Sciatic nerve (tissue), 2 donors: Measurements from ENCODE around the gene CUL1. TPM values are rescaled to one million over a fixed set of nuclear protein-coding genes. Genes with fewer than 3 reads are reported as not detected.

Experiments used
- ATAC-seq: fragments of 200-7000 bp; cut with Tn5 transposase; one replicate; pipeline ENCODE4 v1.9.1; 2020; ENCODE audit warnings: mild to moderate bottlenecking, moderate library complexity
- DNase-seq: peaks from one replicate; pipeline ENCODE4 v3.0.0-alpha.2; 2020; ENCODE audit warnings: low spot score
- intact Hi-C: fragments of 100-400 bp; cut with DNase I; formaldehyde crosslinking; loops from one replicate; pipeline ENCODE4 v1.14.2; 2022
- total RNA-seq: library from RNA; stranded (reverse); fragmentation: NEBNext Ultra II Directional; extraction: Animal tissue kit (Norgen Biotek cat#: 25700); gene quantifications from one replicate; pipeline ENCODE4 v1.2.1, GENCODE V29; 2021
- donor health status: DM: no; HTN: no; CAD: no.
- donor health status: DM: no; HTN: no; CAD: no.

Gene CUL1
- total RNA-seq, 1 donor from 2014 or later: 40.4 TPM

- no peak for DNase-seq
- ATAC-seq: no peak
- intact Hi-C loops: no loop called here
These were observed 91.5 kb downstream of the CUL1 start for GRCh38 chr7:148790131-148790726.

DNA sequence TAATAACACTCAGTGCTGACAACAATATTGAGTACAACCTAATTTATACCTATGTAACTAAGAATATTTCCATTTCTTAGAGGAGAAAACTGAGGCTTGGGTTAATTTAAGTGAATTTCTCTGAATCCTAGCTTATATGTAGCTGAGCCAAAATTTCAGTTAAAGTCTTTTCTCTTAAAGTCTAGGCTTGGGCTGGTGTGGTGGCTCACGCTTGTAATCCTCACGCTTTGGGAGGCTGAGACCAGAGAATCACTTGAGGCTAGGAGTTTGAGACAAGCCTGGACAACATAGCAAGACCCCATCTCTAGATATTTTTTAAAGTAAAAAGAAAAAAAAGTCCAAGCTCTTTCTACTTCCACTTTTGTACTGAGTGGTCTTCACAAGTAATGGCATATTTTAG, 92.1 kb downstream of the CUL1 start:
- no peak for DNase-seq
- intact Hi-C loops: no loop called here
- ATAC-seq: no peak

DNA sequence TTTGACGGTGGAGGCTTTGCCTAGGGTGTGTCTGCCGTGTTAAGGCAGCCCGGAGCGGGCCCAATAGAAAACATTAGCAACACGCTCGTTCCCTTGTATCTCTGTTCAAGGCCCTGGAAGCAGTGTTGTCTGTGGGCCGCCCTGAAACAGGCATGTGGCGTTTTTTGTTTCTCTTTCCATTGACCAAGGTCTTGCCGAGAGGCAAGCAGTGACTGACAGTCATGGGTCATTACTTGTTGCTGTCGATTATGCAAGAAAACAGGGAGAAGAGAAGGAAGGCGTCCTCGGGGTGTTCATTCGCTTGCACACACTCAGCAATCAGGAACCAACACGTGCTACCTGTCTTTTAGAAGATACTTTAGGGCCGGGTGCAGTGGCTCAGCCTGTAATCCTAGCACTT, 92.8 kb downstream of the CUL1 start:
- DNase-seq (no peak), ATAC-seq (no peak)
- intact Hi-C loops: no loop called here

GRCh38 chr7:148793590-148793989, 94.9 kb downstream of the CUL1 start:
- DNase-seq: no peak
- intact Hi-C loops: no loop called here
- no peak for ATAC-seq

- DNase-seq (no peak), ATAC-seq (no peak)
- intact Hi-C loops: no loop called here
These were observed 95.8 kb downstream of the CUL1 start for GRCh38 chr7:148794476-148794875.

DNA sequence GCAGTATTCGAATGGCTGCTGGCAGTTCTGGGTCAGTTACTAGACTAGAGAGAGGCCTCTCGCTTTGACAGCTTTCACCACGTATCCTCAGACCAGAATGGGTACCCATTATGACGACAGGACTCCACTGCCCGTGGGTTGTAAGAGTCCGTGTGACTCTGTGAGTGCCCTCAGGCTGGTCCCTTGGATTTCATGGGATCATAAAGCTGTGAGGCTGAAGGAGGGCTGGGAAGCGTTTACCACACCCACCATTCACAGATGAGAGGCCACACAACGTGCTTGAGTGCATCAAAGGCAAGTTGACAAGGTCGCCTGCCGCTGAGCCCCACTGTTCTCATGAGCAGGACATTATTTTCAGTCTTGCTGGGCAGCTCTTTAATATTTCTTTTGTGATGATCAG, 98.1 kb downstream of the CUL1 start:
- DNase-seq (no peak), ATAC-seq (no peak)
- intact Hi-C loops: no loop called here

GRCh38 chr7:148799893-148800555, 101.3 kb downstream of the CUL1 start:
- no peak for DNase-seq
- no peak for ATAC-seq
- intact Hi-C loops: no loop called here

DNA sequence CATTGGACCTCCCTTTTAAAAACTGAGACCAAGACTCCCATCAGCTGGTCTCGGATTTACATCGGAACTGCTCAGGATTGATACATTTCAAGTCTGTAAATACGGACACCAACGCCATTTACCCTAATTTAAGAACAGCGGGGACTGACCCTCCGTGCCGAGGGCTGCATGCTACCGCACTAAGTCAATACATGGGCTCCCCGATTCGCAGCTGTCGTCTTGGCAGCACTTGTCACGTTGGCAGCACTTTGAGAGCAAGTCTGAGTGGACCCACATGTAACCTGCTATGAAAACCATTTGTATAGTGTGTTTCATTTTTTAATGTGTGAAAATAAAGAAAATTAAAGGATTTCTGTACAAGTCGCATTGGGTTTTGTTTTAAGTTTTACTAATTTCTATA, 102.0 kb downstream of the CUL1 start:
- intact Hi-C loops: no loop called here
- ATAC-seq: no peak
- no peak for DNase-seq

DNA sequence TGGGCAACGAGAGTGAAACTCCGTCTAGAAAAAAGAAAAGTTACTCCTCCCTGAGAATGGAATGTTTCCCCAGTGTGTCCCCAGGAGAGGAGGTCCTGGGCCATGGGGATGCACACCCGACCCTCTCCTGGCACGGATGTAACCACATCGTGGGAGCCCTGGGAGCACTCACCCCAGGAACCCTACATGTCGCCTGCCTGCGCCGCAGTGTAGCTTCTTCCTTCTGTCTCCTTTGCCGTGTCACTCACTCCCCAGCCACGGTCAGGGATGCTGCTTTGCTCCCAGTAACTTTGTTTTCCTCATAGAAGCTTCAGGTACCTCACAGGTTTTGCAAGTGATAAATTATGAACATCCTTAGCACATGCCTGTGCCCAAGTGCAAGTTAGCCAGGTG, 103.4 kb downstream of the CUL1 start:
- DNase-seq (no peak), ATAC-seq (no peak)
- intact Hi-C loops: no loop called here

DNA sequence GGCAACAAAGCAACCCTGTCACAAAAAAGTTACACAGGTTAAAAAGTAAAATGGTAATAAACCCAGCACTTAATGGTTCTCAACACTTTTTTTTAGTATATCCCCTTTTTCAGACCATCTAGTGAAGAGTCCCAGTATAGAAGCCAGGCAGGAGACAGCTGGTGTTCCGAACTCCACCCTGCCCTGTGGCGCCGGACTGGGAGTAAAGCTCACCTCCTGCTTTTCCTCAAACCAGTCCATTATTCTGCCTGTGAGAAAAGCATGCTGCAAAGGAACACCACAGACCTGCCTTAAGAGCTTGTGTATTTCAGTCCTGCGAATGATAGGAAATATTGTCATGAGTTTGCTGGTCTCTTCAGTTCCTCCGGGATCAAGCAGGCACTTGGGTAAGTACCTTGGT, 104.4 kb downstream of the CUL1 start:
- ATAC-seq: no peak
- DNase-seq: no peak
- intact Hi-C loops: no loop called here

GRCh38 chr7:148804343-148805235, 105.9 kb downstream of the CUL1 start:
- ATAC-seq: no peak
- no peak for DNase-seq
- intact Hi-C loops: no loop called here

GRCh38 chr7:148806187-148806586, 107.5 kb downstream of the CUL1 start:
- ATAC-seq: no peak
- intact Hi-C loops: no loop called here
- no peak for DNase-seq

DNA sequence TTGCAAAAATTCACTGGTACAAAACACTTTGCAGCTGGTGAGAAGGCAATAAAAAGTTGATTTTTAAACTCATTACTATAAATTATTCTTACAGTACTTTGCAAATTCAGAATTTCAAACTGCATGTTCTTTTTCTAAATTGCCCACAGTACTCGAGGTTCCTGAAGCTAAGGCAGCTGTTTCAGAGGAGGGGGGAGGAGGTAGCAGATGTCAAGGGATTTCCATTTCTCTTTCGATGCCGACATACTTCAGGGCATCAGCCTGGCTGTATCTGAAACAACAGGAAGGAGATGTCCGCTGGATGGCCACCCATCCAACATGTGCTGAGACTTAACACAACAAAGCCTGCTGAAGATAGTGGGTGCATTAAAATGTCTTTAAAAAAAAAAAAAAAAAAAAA, 108.7 kb downstream of the CUL1 start:
- DNase-seq: no peak
- intact Hi-C loops: no loop called here
- no peak for ATAC-seq

GRCh38 chr7:148809856-148810255, 111.2 kb downstream of the CUL1 start:
- intact Hi-C loops: no loop called here
- ATAC-seq: no peak
- DNase-seq: no peak

DNA sequence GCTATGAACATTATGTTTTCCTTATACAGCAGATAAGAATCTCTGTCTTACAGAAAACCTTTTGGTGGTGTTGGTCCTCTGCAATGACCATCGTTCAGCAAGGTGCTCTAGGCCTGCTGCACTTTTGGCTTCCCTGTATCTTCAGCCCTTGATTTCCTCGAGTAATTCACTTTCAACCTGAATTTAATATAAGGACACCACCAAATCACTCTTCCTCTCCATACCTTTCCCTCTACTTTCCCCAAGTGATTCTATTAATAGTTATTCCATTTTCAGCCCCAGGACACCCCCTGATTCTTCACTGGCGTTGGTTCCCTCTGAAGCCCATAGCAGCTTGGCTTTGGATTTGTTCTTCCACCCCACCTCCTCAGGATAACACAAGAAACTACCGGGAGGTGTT, 113.2 kb downstream of the CUL1 start:
- ATAC-seq (no peak), DNase-seq (no peak)
- intact Hi-C loops: no loop called here

- DNase-seq (no peak), ATAC-seq (no peak)
- intact Hi-C loops: no loop called here
These were observed 115.2 kb downstream of the CUL1 start for GRCh38 chr7:148813890-148814289.

DNA sequence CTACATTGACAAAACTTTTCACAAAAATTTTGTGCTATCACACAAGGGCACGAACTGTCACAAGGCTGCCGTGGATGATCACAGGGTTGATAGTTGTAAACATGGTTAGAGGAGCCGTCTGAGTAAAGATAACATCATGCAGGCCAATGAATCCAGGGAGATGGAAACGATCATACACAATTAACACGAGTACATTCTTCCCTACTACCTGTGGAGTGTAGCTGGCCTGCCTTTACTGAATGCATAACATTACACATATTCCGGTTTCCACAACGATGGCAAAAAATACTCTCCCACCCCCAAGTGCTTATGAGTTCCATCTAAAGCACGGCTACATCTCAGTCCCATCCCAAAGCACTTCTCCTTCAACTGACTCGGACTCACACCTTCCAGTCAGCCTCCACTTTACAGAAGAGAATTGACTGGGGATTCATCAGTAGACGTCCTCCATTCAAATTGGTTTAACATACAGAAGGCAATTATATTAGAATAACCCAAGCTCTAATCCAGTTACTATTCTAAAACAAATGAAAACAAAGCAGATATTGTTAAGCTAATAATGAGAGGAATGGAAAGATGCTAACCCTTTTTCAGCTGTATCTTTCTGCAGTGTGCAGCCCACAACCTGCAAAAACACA, 116.3 kb downstream of the CUL1 start:
- ATAC-seq: no peak
- intact Hi-C loops: no loop called here
- no peak for DNase-seq

GRCh38 chr7:148815612-148816011, 116.9 kb downstream of the CUL1 start:
- ATAC-seq: no peak
- intact Hi-C loops: no loop called here
- no peak for DNase-seq

- intact Hi-C loops: no loop called here
- DNase-seq (no peak), ATAC-seq (no peak)
These were observed 121.1 kb downstream of the CUL1 start for GRCh38 chr7:148819697-148820360.
